ENCODE measurements around the gene ADAMTS6.
"Not testable (repeated sequence)": the region's sequence is repeated elsewhere in the genome, so short reads cannot be mapped to it uniquely, and the experiment has no call there.

The ADAMTS6 gene

GRCh38 chr5:65197531-65198455 is 283.9 kb downstream of the ADAMTS6 start:
- no peak for DNase-seq

- no peak for DNase-seq
Measured at GRCh38 chr5:65194871-65195270, 286.8 kb downstream of the ADAMTS6 start.

- DNase-seq = no peak
Measured at GRCh38 chr5:65192331-65192730, 289.4 kb downstream of the ADAMTS6 start.

DNA sequence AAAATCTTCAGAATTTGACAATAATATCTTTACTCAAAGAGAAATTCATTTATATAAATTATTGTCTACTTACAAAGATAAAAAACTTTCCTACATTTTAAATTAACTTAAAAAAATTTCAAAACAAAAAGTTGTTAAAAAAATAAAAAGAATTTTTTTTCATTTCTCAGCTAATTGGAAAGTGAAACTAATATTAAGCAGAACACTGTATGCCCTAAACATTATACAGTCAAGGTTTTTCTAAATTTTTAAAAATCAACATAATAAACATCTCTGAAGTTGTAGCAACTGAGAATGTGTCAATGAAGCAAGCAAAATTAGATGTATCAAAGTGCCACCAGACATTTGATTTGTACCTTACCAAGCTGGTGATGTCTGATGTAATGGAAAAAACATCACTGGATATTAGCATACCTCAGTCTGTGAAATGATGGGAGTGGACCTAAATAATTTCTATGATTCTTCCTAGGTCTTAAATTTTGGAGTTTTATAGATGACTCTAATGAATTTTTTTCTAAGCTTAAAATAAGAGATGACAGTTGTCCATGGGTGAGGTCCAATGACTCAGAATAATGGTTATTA is 290.1 kb downstream of the ADAMTS6 start:
- no peak for DNase-seq

DNA sequence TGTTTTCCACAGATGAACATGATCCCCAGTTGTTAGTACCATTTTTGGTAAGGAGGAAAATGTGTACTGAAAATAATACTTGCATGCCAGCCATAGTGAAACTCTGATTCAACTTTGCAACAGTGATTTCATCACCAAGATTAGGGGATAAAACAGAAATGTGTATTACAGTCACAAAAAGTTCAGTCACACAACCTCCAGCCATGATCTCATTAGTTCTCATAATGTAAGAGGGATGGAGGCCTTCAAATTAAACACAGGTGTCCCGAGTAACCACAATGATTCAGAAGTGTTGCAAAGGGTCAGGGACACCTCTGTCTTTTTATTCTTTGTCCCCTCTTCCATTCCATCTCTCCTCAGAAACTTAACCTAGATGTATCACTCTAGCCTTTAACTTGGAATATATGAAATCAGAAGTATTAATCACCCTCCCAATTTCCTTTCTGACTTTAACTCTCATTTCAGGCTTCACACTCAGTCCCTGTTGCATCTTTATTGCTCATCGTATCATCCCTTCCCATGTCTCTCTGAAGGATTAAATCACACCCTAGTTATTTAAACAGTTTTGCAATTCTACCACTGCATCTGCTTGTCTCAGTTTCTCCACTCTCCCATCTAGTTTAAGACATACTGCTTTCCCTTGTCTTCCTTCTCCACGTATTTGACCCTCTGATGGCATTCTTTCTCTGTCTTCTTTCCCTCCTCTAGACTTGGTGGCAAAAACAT is 291.2 kb downstream of the ADAMTS6 start:
- DNase-seq = no peak

DNA sequence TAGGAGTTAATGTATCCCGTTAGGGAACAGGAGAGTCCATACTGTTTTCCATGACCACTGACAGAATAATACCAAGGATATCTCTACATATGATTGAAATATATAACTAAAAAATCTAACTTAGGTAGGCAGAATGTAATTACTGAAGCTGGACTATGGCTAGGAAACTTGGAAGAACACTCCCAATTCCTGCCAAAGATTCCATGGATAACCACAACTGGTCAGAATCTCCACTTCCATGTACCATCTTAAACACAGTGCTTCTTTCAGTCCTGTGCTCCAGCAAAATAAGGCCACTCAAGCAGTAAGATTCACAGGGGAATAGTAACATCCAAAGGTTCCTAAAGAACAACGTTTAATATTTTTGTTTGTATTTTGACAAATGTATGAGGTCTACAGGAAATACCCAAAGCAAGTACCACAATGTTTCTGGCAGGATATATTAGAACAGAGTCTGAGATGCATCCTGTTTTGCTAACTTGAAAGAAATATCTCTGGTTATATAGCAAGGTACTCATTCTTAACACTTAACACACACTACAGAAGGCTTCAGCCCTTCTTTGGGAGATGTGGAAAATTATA is 295.0 kb downstream of the ADAMTS6 start:
- DNase-seq = no peak

DNA sequence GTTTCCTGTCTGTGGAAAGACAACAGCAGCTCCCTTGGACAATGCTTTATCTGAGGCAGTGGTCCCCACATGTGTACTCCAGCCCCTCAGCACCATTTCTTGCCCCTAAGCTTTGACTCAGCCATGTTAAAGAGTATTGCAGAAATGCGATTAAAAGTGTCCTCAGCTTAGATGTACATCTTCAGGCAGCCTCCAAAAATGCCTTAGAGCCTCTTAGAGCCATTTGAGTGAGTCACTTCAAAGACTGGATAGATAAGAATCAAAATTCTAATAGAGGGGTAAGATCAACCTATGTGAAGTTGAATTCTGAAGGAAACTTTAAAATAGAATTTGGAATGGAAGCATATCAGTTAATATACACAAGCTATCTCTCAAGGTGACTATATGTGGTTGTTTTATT is 296.3 kb downstream of the ADAMTS6 start:
- no peak for DNase-seq

DNA sequence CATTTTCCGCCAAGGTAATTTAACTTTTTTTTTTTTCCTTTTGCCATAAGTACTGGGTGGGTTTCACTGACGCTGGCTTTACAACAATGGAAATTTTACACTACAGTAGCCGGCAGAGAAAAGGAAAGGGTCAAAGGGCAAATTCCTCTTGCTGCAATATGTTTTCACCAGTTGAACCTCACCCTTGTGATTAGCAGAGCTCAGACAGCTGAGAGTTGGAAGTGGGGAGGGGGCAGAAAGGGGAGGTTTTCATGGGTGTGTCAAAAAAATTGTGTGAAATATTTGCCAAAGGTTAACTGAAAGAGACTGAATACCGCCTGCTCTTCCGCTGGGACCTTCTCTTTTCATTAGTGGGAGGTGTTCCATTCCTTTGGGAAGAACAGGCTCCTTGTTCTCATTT is 296.9 kb downstream of the ADAMTS6 start:
- DNase-seq = no peak

GRCh38 chr5:65174231-65174630 is 307.5 kb downstream of the ADAMTS6 start:
- not testable (repeated sequence) for DNase-seq

GRCh38 chr5:65173130-65173525 is 308.6 kb downstream of the ADAMTS6 start:
- no peak for DNase-seq

- DNase-seq = no peak
Measured at GRCh38 chr5:65172486-65173129, 309.1 kb downstream of the ADAMTS6 start.

DNA sequence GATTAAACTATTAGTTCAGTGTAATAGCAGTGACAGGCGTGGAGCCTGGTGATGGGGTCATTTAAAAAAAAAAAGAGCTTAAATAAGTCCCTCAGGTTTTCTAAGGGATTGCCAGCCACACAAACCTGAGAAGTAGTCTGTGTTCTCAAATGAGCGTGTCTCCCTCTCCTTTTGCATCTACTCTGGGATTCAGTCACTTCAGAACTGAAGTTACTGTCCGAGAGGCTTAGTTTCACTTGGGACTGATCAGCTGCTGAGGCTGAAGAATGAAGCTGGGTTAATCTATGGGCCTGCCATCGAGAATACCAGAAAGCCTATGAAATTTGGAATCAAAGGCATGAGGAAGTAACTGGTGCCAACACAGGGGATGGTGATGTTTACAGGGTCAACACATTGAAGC is 310.1 kb downstream of the ADAMTS6 start:
- DNase-seq = no peak

GRCh38 chr5:65163698-65164097 is 318.0 kb downstream of the ADAMTS6 start:
- no peak for DNase-seq

DNA sequence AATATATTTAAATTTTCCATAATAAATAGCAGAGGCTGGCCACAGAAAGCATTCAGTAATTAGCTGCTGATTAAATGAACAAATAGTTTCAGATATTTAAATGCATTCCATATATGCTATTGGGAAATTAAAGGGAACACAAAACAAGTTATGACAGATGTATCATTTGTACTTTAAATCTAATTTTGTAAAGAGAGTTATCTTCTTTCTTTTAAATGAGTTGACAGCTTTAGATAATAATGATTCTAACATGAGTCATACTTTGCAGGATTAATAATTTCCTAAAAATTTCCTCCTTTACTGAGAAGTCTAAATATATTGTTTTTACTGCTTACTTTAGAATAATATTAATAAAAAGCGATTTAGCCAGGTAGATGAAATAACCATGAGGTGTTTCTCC is 320.1 kb downstream of the ADAMTS6 start:
- no peak for DNase-seq

GRCh38 chr5:65157906-65158603 is 323.7 kb downstream of the ADAMTS6 start:
- DNase-seq = no peak

GRCh38 chr5:65156933-65157332 is 324.8 kb downstream of the ADAMTS6 start:
- DNase-seq = no peak

DNA sequence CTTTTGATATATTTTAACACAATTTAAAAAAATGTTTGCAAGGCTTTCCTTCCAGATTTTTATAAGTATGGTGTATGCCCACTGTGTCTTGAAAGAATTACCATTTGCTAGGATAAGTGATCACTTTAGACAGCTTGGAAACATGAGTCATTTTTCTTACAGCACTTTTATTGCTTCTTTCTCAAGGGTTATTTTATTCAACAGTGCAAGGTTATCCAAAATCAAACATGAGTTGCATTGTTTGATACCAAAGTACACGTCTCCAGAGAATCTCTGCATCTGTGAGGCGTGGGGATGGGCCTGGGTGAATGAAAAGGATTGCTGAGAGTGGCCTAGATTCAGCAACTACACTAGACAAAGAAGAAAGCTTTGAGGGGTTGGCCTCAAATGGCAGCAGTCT is 329.6 kb downstream of the ADAMTS6 start:
- DNase-seq = no peak

DNA sequence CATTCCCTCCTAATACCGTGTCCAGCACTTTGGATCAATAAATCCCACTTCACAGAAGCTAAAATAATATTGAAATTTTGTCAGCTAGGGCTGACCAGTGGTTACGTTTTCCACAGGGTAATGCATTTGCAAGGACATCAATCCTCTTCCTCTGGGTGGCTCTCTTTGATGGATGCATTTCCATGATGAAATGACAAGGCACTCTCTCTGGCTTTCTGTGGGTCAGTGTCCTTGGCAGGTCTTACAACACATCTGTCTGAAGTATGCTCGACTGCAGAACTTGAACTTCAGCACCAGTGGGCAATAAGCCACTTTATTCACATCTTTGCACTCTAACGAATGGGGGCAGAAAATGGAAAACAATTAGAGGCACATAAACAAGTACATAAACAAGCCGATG is 330.1 kb downstream of the ADAMTS6 start:
- DNase-seq = no peak

DNA sequence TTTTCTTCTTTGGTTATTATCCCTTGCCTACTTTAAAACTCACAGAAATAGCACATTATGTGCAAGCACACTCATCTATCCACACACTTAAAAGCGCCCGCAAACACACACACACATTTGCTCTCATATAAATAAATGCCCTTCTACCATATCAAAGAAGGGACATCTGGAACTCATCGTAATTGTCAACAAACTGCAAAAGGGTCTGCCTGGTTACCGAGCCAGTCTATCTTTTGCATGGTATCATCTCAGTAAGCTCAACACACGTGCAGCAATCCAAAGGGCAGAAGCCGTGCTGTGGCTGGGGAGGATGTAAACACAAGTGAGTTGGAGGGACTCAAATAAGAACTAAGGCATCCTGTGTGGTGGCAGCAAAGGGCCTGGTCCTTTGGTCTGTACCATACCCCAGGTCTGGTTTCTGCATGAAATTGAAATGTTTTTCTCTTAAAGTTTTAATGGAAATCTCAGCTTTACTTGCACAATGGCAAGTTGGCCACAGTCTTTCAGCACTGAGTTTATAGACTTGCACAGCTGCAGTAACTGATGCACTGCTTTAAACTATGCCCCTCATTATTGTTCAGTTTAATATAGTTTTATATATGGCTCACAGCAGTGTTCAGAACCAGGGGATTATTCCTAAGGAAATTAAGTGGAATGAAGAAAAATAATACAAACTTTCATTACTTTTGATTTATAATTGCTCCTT is 331.0 kb downstream of the ADAMTS6 start:
- no peak for DNase-seq

GRCh38 chr5:65149827-65150226 is 331.9 kb downstream of the ADAMTS6 start:
- no peak for DNase-seq

DNA sequence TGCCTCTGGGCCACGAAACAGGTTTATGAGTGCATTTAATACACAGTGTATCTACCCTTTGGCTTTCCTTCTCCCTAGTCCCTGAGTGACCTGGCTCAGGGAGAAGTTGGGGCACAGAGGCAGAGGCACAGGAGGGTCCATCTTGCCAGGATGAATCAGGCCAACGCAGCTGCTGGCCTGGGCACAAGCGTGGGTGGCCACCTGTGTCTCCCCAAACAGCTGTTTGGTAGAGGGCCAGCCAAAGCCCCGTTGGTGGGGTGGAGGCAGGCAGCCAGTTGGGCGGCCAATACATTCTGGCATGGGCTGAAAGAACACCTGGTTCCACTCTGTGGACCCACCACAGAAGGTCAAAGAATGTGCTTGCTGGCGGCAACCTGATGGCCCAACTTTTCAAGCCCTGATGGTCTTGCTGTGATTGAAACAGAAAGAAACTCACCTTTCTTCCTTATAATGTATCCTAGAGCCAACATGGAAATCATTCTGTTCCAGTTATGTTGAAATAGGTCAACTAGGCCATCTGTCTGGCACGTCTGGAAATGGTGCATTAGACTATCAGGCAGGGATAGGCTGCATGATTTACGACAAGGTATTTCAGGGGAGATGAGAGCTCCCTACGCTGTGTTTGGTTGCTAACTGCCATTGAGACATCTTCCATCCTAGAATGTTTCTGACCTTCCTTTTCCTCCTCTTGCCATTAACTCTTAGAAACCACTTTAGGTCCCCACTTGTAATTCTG is 337.4 kb downstream of the ADAMTS6 start:
- no peak for DNase-seq
